WTC11 (cell line): ENCODE results near the gene IL20RB. TPM values are rescaled to one million over a fixed set of nuclear protein-coding genes. Genes with fewer than 3 reads are reported as not detected.

ENCODE experiments used
- ATAC-seq: fragments of 200-7000 bp; cut with Tn5 transposase; 2 replicates; pipeline ENCODE4 v1.10.0; 2021; ENCODE audit warnings: mild to moderate bottlenecking, moderate library complexity
- CTCF ChIA-PET: fragments of 300-600 bp; sonication (Branson Sonifier 250); formaldehyde crosslinking; loops from one replicate; lab custom pipeline; 2021; ENCODE audit warnings: antibody characterized with exemption; lab: Charles Lee
- POLR2A ChIA-PET: fragments of 350-600 bp; sonication (Branson Sonifier 250); formaldehyde crosslinking; loops from one replicate; lab custom pipeline; 2021; ENCODE audit warnings: antibody characterized with exemption; lab: Charles Lee
- DNase-seq: peaks from one replicate; pipeline ENCODE4 v3.0.0; 2021; ENCODE audit warnings: low spot score
- H3K27ac Mint-ChIP-seq: 2 replicates; pipeline ENCODE4 v1.8.0; 2021; ENCODE audit warnings: mixed read lengths
- H3K27me3 Mint-ChIP-seq: 2 replicates; pipeline ENCODE4 v1.8.0; 2021; ENCODE audit warnings: low read depth, mild to moderate bottlenecking, moderate library complexity, mixed read lengths
- H3K36me3 Mint-ChIP-seq: 2 replicates; pipeline ENCODE4 v1.8.0; 2021; ENCODE audit warnings: mixed read lengths
- H3K4me1 Mint-ChIP-seq: 2 replicates; pipeline ENCODE4 v1.8.0; 2022; ENCODE audit warnings: mixed read lengths
- H3K4me3 Mint-ChIP-seq: 2 replicates; pipeline ENCODE4 v1.8.0; 2021; ENCODE audit warnings: mild to moderate bottlenecking, moderate library complexity, mixed read lengths
- H3K9me3 Mint-ChIP-seq: 2 replicates; pipeline ENCODE4 v1.8.0; 2021; ENCODE audit warnings: mixed read lengths
- ATF6 ChIP-seq: sonication (generic); formaldehyde crosslinking; IDR thresholded peaks from 2 replicates; pipeline ENCODE4 v1.8.1; 2023; ENCODE audit warnings: mild to moderate bottlenecking, missing genetic modification reagents
- CDX4 ChIP-seq: fragments of 250-450 bp; sonication (Bioruptor Pico); IDR thresholded peaks from 2 replicates; pipeline ENCODE4 v1.9.0; 2021; ENCODE audit warnings: moderate library complexity, mild to moderate bottlenecking, inconsistent platforms, borderline replicate concordance
- GTF2I ChIP-seq: fragments of 250-450 bp; sonication (Bioruptor Pico); conservative IDR thresholded peaks from 2 replicates; pipeline ENCODE4 v1.4.0; 2021; ENCODE audit warnings: mild to moderate bottlenecking
- NFE2L1 ChIP-seq: sonication (generic); formaldehyde crosslinking; IDR thresholded peaks from 2 replicates; pipeline ENCODE4 v1.8.1; 2023; ENCODE audit warnings: missing genetic modification reagents
- TEAD1 ChIP-seq: sonication (generic); formaldehyde crosslinking; IDR thresholded peaks from 2 replicates; pipeline ENCODE4 v1.8.0; 2022; ENCODE audit warnings: mild to moderate bottlenecking, missing genetic modification reagents
- ZNF121 ChIP-seq: sonication (generic); formaldehyde crosslinking; IDR thresholded peaks from 2 replicates; pipeline ENCODE4 v1.8.0; 2023; ENCODE audit warnings: missing genetic modification reagents
- ZNF219 ChIP-seq: sonication (generic); formaldehyde crosslinking; IDR thresholded peaks from 2 replicates; pipeline ENCODE4 v1.8.0; 2023; ENCODE audit warnings: missing genetic modification reagents, mild to moderate bottlenecking, borderline replicate concordance
- ZNF263 ChIP-seq: sonication (generic); formaldehyde crosslinking; IDR thresholded peaks from 2 replicates; pipeline ENCODE4 v1.8.1; 2022; ENCODE audit warnings: low read depth, mild to moderate bottlenecking, moderate library complexity, missing genetic modification reagents
- total RNA-seq: library from RNA; stranded (reverse); gene quantifications from 3 replicates; pipeline ENCODE4 v1.2.3, GENCODE V29; 2021
- TF ChIP-seq, protein P1 (sequence below): sonication (generic); formaldehyde crosslinking; IDR thresholded peaks from 2 replicates; pipeline ENCODE4 v1.8.0; 2023; ENCODE audit warnings: mild to moderate bottlenecking, missing genetic modification reagents
- TF ChIP-seq, protein P2 (sequence below): fragments of 250-450 bp; sonication (Bioruptor Pico); IDR thresholded peaks from 2 replicates; pipeline ENCODE4 v1.9.0; 2021; ENCODE audit warnings: mild to moderate bottlenecking
- TF ChIP-seq, protein P3 (sequence below): sonication (generic); formaldehyde crosslinking; IDR thresholded peaks from 2 replicates; pipeline ENCODE4 v1.8.1; 2022; ENCODE audit warnings: mild to moderate bottlenecking, moderate library complexity, missing genetic modification reagents
- TF ChIP-seq, protein P4 (sequence below): sonication (generic); formaldehyde crosslinking; conservative IDR thresholded peaks from 2 replicates; pipeline ENCODE4 v1.8.1; 2023; ENCODE audit warnings: mild to moderate bottlenecking, low read depth, missing genetic modification reagents, moderate library complexity

The IL20RB gene
- total RNA-seq, 1 experiment from 2014 or later = 2.3 TPM

DNA sequence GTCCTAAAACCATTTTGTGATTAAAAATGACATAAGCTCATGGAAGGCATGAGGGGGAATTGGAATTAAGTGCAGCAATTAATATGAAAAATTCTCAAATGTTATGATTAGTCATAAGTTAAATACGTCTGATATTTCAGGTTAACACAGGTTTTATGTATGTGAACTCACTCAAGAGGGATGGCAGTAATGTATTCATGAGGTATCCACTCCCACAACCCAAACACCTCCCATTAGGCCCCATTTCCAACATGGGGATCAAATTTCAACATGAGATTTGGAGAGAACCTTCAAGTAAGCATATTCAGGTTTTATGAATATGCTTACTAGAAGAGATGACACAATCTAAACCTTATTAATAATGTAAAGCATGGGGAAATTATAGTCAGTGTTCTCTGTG is 41.6 kb upstream of the IL20RB start:
- Mint-ChIP-seq H3K27me3 (no peaks in the 10 kb centered on the region), H3K9me3 (peaks cover 4% of the 10 kb centered on the region; the same call in 1 of the 2 replicates), H3K4me1 (peaks cover 70% of the 10 kb centered on the region), H3K36me3 (no peaks in the 10 kb centered on the region), H3K27ac (no peak overlapping the region; the same call in 1 of the 2 replicates), H3K4me3 (no peak overlapping the region)
- ChIA-PET POLR2A (no interaction called here), CTCF (no interaction called here)
- TF ChIP-seq, protein P1, sequence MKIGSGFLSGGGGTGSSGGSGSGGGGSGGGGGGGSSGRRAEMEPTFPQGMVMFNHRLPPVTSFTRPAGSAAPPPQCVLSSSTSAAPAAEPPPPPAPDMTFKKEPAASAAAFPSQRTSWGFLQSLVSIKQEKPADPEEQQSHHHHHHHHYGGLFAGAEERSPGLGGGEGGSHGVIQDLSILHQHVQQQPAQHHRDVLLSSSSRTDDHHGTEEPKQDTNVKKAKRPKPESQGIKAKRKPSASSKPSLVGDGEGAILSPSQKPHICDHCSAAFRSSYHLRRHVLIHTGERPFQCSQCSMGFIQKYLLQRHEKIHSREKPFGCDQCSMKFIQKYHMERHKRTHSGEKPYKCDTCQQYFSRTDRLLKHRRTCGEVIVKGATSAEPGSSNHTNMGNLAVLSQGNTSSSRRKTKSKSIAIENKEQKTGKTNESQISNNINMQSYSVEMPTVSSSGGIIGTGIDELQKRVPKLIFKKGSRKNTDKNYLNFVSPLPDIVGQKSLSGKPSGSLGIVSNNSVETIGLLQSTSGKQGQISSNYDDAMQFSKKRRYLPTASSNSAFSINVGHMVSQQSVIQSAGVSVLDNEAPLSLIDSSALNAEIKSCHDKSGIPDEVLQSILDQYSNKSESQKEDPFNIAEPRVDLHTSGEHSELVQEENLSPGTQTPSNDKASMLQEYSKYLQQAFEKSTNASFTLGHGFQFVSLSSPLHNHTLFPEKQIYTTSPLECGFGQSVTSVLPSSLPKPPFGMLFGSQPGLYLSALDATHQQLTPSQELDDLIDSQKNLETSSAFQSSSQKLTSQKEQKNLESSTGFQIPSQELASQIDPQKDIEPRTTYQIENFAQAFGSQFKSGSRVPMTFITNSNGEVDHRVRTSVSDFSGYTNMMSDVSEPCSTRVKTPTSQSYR (CRISPR knock-in tag) = no peak
- TF ChIP-seq, protein P2, sequence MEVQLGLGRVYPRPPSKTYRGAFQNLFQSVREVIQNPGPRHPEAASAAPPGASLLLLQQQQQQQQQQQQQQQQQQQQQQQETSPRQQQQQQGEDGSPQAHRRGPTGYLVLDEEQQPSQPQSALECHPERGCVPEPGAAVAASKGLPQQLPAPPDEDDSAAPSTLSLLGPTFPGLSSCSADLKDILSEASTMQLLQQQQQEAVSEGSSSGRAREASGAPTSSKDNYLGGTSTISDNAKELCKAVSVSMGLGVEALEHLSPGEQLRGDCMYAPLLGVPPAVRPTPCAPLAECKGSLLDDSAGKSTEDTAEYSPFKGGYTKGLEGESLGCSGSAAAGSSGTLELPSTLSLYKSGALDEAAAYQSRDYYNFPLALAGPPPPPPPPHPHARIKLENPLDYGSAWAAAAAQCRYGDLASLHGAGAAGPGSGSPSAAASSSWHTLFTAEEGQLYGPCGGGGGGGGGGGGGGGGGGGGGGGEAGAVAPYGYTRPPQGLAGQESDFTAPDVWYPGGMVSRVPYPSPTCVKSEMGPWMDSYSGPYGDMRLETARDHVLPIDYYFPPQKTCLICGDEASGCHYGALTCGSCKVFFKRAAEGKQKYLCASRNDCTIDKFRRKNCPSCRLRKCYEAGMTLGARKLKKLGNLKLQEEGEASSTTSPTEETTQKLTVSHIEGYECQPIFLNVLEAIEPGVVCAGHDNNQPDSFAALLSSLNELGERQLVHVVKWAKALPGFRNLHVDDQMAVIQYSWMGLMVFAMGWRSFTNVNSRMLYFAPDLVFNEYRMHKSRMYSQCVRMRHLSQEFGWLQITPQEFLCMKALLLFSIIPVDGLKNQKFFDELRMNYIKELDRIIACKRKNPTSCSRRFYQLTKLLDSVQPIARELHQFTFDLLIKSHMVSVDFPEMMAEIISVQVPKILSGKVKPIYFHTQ = no peak
- TF ChIP-seq ZNF263 (no peak), ATF6 (CRISPR knock-in tag) (no peak), CDX4 (CRISPR knock-in tag) (no peak), NFE2L1 (CRISPR knock-in tag) (no peak), ZNF219 (CRISPR knock-in tag) (no peak), TEAD1 (CRISPR knock-in tag) (no peak), ZNF121 (CRISPR knock-in tag) (no peak)
- TF ChIP-seq, protein P3, sequence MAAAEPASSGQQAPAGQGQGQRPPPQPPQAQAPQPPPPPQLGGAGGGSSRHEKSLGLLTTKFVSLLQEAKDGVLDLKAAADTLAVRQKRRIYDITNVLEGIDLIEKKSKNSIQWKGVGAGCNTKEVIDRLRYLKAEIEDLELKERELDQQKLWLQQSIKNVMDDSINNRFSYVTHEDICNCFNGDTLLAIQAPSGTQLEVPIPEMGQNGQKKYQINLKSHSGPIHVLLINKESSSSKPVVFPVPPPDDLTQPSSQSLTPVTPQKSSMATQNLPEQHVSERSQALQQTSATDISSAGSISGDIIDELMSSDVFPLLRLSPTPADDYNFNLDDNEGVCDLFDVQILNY = no peak
- TF ChIP-seq, protein P4, sequence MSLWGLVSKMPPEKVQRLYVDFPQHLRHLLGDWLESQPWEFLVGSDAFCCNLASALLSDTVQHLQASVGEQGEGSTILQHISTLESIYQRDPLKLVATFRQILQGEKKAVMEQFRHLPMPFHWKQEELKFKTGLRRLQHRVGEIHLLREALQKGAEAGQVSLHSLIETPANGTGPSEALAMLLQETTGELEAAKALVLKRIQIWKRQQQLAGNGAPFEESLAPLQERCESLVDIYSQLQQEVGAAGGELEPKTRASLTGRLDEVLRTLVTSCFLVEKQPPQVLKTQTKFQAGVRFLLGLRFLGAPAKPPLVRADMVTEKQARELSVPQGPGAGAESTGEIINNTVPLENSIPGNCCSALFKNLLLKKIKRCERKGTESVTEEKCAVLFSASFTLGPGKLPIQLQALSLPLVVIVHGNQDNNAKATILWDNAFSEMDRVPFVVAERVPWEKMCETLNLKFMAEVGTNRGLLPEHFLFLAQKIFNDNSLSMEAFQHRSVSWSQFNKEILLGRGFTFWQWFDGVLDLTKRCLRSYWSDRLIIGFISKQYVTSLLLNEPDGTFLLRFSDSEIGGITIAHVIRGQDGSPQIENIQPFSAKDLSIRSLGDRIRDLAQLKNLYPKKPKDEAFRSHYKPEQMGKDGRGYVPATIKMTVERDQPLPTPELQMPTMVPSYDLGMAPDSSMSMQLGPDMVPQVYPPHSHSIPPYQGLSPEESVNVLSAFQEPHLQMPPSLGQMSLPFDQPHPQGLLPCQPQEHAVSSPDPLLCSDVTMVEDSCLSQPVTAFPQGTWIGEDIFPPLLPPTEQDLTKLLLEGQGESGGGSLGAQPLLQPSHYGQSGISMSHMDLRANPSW (CRISPR knock-in tag) = no peak
- DNase-seq (no peak), ATAC-seq (no peak)

- no peak overlapping the region for H3K27ac Mint-ChIP-seq
- ChIA-PET POLR2A (no interaction called here), CTCF (no interaction called here)
- ATAC-seq (no peak), DNase-seq (no peak)
- TF ChIP-seq GTF2I (CRISPR knock-in tag) = no peak
- TF ChIP-seq, all 79 proteins: peak for 0
- peaks cover 45% of the 10 kb centered on the region for H3K4me1 Mint-ChIP-seq
- H3K9me3 Mint-ChIP-seq = peaks cover 7% of the 10 kb centered on the region; the same call in 1 of the 2 replicates
- no peaks in the 10 kb centered on the region for H3K27me3 Mint-ChIP-seq
- H3K4me3 Mint-ChIP-seq = no peak overlapping the region
- no peaks in the 10 kb centered on the region for H3K36me3 Mint-ChIP-seq
Observed at GRCh38 chr3:136919799-136920580, 37.8 kb upstream of the IL20RB start.
